NCI-H524 (cell line): ENCODE measurements around the gene SMIM10L2A.
"Not testable (repeated sequence)": the region's sequence is repeated elsewhere in the genome, so short reads cannot be mapped to it uniquely, and the experiment has no call there.

Source experiments
- DNase-seq, 2 experiments: peaks; one replicate each; lab custom pipeline; 2025; lab: John Stamatoyannopoulos, UW

The SMIM10L2A gene

GRCh38 chrX:135421932-135422809 lies at the start of gene SMIM10L2A:
Gene SMIM10L2A (plus strand): TSS chrX:135421944. CDS start chrX:135422132, 188 bp downstream.
- DNase-seq, result no peak

- DNase-seq, result no peak
Observed at GRCh38 chrX:135373357-135373756, 48.4 kb upstream of the SMIM10L2A start.

GRCh38 chrX:135382260-135382659 lies 39.5 kb upstream of the SMIM10L2A start:
- DNase-seq, result peak in 1 of 2 experiments; percentile 32

DNA sequence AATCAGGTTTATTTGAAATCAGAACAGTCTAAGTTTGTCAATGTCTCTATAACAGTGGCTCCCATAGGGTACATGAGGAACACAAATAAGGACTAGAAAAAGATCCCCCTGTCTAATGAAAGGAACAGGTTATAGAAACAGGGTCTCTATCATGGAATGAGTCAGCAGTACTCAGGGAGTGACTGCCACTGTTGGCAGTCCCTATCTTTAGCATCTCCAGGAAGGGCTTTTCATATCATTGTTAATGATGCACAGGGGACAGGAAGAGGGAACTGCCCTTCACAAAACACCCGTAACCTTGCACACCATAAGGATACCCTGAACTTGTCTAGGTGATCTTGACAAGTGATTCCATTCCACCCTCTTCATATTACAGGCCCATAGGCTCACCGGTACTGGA lies 38.5 kb upstream of the SMIM10L2A start:
- DNase-seq, result no peak

DNA sequence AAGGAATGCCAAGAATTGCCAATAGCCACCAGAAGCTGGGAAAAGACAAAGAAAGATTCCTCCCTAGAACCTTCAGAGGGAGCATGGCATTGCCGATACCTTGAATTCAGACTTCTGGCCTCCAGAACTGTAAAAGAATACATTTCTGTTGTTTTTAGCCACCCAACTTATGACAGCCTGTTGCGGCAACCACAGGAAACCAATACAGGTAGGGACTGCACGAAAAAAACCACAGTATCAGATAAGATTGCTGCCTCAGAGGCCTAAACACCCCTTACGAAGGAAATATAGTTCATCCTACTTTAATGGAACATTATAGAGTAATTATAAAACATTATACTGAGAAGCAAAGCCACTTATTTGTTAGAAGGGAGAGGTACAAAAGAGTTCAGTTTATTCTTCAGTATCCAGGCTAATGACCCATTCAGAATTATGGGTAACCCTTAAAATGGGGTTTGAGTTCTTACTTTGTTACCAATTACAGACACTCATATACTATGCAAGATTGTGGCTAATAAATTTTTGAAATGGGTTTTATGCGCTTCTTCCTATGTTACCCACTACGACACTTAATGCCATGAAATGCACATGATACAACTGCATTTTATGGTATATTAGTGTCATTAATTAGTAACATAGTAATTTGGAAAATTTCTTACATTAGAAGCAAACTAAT lies 37.4 kb upstream of the SMIM10L2A start:
- no peak for DNase-seq

GRCh38 chrX:135388841-135389240 lies 32.9 kb upstream of the SMIM10L2A start:
- DNase-seq, result no peak

DNA sequence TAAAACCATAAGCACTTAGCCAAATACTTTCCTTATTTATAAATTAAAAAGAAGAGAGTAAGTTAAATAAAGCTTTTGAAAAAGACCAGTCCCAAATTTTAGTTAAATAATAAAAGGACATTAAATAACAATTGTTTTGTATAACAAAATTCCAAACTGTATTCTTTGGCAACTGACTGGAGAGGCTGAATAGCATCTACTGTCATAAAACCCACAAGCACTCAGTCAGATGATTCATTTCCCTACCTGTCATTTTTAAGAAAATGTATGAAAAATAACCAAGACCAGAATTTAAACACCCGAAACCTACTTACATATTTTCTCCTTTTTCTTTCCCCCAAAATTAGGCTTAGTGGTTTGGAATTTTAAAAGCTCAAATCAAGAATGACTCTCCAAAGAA lies 32.5 kb upstream of the SMIM10L2A start:
- no peak for DNase-seq

- no peak for DNase-seq
Observed at GRCh38 chrX:135389717-135390116, 32.0 kb upstream of the SMIM10L2A start.

DNA sequence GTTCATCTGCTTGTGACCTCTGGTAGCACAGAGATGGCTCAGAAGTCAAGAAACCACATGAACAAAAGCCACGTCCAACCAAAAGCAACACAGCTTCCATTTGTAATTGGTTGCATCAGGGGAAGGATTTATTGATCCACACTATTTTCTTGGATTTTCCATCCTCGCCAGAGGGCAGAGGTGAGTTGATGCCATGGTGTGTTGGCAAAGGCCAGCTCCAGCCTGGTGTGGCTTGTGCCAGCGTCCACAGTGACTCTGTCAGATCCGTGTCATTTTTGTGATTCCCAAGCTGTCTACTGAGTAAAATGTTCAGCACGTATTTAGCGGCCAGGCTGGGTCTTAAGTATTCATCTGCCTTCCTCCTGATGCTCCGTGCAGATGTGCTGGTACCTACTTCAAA lies 30.0 kb upstream of the SMIM10L2A start:
- DNase-seq, result no peak

- DNase-seq, result no peak
Observed at GRCh38 chrX:135393051-135393450, 28.7 kb upstream of the SMIM10L2A start.

DNA sequence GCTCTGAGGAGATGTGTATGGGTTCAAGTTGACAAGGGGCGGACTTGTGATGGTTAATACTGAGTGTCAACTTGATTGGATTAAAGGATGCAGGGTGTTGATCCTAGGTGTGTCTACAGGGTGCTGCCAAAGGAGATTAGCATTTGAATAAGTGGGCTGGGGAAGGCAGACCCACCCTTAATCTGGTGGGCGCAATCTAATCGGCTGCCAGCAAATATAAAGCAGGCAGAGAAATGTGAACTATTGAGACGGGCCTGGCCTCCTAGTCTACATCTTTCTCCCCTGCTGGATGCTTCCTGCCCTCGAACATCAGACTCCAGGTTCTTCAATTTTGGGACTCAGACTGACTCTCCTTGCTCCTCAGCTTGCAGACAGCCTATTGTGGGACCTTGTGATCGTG lies 26.7 kb upstream of the SMIM10L2A start:
- DNase-seq, result no peak

DNA sequence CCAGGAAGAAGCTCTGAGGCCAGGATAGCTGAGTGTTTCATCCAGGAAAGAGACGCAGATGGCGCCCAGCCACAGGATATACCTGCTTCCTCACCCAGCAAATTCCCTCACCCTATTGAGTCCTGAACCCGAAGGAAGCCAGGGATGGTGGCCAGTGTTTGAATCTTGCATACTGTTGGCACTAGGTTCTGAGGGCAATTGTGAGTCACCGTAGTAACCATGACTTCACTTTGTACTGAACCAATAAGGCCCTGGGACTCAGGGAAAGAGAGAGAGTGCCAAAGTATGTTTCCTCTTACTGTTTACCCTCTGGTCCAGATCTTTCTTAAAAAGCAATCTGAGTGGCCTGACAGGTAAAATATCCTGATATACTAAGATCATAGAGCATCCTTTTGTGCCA lies 25.6 kb upstream of the SMIM10L2A start:
- no peak for DNase-seq

DNA sequence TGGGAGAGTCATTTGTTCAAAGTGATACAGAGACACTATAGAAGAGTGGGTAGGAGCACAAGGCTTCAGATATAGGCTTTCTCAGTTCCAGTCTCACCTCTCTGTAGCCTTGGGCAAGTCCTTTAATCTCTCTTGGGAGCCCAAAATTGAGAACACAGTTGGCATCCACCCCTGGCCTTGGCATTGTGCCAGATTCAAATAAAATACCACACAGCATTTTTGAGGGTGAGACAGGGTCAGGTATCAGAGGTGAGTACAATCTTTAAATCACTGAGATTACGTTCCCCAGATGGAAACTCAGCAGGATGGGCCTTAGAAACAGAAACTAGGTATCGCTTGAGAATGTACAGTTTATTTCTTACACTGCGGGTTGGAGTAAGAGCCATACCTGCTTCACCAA lies 25.2 kb upstream of the SMIM10L2A start:
- DNase-seq, result peak in 1 of 2 experiments; percentile 31

DNA sequence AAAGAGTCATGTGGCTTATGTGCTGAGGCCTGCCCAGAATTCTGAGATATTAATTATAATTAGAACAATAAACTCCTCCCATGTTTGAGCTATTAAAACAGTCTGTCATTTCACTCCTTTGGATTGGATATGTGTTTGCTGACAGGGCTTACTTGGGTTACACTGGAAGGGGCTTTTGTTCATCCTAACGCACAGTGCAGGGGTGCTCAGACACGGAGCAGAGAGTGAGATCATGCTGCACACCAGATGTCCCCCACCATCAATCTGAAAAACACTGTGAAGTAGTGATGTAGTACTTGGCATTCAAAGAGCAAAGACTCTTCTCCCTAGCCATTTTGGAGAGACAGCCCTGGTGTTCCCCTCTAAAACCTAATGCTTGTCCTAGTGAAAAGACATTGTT lies 24.1 kb upstream of the SMIM10L2A start:
- peak in 1 of 2 experiments; percentile 8 for DNase-seq

GRCh38 chrX:135403374-135403773 lies 18.4 kb upstream of the SMIM10L2A start:
- DNase-seq, result no peak

GRCh38 chrX:135406428-135406827 lies 15.3 kb upstream of the SMIM10L2A start:
- peak in 1 of 2 experiments; percentile 36 for DNase-seq

DNA sequence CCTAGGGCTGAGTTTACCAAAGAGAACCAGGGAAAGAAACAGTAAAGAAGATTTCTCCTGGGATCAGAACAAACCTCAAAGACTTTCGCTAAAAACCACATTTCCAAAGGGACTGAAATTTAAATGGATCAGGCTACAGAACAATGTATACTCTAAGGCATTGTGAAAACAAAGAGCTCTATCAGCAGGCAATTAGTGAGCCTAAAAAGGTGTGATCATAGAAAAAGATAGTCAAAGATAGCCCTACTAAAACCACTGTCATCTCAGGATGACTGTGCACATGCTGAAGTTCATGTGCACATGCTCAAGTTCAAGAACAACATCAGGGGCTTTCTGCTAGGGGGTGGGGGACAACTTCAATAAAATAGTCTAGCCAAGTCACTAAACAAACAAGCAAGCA lies 12.9 kb upstream of the SMIM10L2A start:
- DNase-seq, result no peak

- no peak for DNase-seq
Observed at GRCh38 chrX:135410861-135411627, 10.7 kb upstream of the SMIM10L2A start.

DNA sequence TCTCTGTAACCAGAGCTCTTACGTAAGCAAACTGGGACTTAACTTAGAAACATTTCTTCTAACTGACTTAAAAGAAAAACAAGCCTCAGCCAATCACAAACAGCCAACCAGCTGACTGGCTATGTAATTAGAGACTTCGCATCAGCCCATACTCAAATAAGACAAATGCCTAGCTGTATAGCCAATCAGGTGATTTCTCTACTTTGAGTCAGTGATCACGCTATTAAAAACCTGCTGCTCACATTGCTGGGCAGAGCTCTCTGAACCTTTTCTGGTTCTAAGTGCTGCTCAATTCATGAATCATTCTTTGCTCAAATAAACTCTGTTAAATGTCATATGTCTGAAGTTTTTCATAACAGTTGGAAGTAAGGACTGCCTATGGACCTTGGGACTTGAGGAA lies 9.9 kb upstream of the SMIM10L2A start:
- no peak for DNase-seq

- no peak for DNase-seq
Observed at GRCh38 chrX:135416546-135416945, 5.2 kb upstream of the SMIM10L2A start.

- DNase-seq, result no peak
Observed at GRCh38 chrX:135420831-135421230, 913 bp upstream of the SMIM10L2A start.

GRCh38 chrX:135421537-135421931 lies 210 bp upstream of the SMIM10L2A start:
- peak; percentile 38 to 82 for DNase-seq

- DNase-seq, result not testable (repeated sequence)
Observed at GRCh38 chrX:135422810-135423168, 1.0 kb downstream of the SMIM10L2A start.
